ENCODE results near the gene EMCN. TPM values are rescaled to one million over a fixed set of nuclear protein-coding genes. Genes with fewer than 3 reads are reported as not detected.

Gene EMCN
- total and polyA plus RNA-seq, 2 of the 8 experiments (the other 6 are each of a cell fraction or from before 2014, with no cell fraction given) = not detected

- TF ChIP-seq CHD7 (IDR thresholded peaks at IDR 0.05; ENCODE audit: insufficient replicate concordance, low read length) (no peak), EP300 (IDR thresholded peaks at IDR 0.05; ENCODE audit: borderline replicate concordance in 1 of 2, low read depth in 2 of 2, low read length in 2 of 2) (no peak), EZH2 (IDR thresholded peaks at IDR 0.05; ENCODE audit: low read depth, low read length, severe bottlenecking) (no peak), HDAC6 (IDR thresholded peaks at IDR 0.05; ENCODE audit: low read depth, low read length) (no peak), CEBPB (IDR thresholded peaks at IDR 0.05; ENCODE audit: low read depth, low read length) (no peak), MAFK (IDR thresholded peaks at IDR 0.05; ENCODE audit: low read depth, low read length) (no peak)
Observed at GRCh38 chr4:100557306-100557705, 39.5 kb upstream of the EMCN start (continued).
